GM21619 (cell line): ENCODE data around the gene ENPP7.

ENCODE experiments used
- ATAC-seq: cut with Tn5 transposase; IDR thresholded peaks from one replicate; pipeline ENCODE4 v1.9.1; 2021; ENCODE audit not compliant: unreplicated experiment

ENPP7 gene

GRCh38 chr17:79789943-79790804 lies 59.4 kb downstream of the ENPP7 start:
- no peak for ATAC-seq

- no peak for ATAC-seq
Observed at GRCh38 chr17:79790805-79791734, 60.3 kb downstream of the ENPP7 start.

DNA sequence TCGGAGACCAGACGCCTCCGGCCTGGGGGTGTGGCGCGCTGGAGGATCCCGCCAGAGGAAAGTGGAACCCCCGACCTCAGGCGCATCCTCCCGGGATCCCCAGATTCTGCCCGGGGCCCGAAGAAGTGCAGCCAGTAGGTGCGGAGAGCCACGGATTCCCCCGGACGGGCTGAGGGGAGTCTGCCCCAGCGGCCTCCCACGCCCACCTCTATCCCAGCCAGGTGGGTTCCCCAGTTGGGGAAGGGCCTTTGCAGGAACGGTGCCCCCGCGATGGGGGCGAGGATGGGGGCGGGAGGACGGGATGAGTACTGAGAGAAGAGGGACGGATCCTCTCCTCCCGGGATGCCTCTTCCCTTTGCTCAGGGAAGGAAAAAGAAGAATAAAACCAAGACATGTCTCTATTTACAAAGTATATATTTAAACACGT lies 61.0 kb downstream of the ENPP7 start:
- no peak for ATAC-seq
